ENCODE measurements around the gene ANKS1B.

Gene ANKS1B

GRCh38 chr12:99152337-99152736, 832.4 kb downstream of the ANKS1B start:
- DNase-seq: no peak

DNA sequence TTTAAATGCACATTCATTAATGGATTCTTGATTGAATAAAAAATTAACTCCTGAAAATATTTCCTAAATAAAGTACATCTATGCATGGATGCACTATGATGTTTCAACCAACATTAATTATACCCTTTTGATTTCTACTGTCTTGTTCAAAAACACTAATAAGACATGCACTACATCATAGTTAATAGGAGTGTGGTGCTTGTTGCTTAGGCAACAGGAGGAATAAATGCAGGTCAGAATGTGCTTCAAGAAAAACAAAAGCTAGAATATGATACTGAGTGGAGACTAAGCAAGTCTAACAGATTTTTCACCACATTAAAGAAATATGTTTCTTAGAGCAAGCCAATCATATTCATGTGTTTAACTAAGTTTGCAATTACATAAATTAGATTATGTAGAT, 833.0 kb downstream of the ANKS1B start:
- DNase-seq: no peak

- DNase-seq: no peak
These were observed 837.6 kb downstream of the ANKS1B start for GRCh38 chr12:99147130-99147529.

GRCh38 chr12:99146730-99147129, 838.0 kb downstream of the ANKS1B start:
- DNase-seq: no peak

DNA sequence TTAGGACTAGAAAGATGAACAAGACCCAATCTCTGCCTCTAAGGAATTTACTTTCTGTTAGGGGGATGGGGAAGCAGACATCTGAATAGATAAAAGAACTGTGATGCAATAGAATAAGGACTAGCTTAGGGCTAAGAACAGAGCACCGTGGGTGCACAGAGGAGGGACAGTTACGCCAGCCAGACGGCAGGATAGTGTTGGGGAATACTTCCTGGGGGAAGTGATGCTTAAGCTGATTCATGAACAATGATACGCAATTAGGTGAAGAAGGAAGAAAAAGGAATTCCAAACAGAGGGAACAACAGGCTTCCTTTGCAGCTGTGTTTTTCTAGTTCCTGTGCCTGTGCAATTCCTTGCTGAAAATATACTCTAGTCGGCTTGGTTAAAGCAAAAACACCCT, 838.6 kb downstream of the ANKS1B start:
- no peak for DNase-seq

- DNase-seq: no peak
These were observed 842.1 kb downstream of the ANKS1B start for GRCh38 chr12:99142651-99143050.

- no peak for DNase-seq
These were observed 844.6 kb downstream of the ANKS1B start for GRCh38 chr12:99140017-99140720.

GRCh38 chr12:99138393-99138792, 846.3 kb downstream of the ANKS1B start:
- DNase-seq: no peak

DNA sequence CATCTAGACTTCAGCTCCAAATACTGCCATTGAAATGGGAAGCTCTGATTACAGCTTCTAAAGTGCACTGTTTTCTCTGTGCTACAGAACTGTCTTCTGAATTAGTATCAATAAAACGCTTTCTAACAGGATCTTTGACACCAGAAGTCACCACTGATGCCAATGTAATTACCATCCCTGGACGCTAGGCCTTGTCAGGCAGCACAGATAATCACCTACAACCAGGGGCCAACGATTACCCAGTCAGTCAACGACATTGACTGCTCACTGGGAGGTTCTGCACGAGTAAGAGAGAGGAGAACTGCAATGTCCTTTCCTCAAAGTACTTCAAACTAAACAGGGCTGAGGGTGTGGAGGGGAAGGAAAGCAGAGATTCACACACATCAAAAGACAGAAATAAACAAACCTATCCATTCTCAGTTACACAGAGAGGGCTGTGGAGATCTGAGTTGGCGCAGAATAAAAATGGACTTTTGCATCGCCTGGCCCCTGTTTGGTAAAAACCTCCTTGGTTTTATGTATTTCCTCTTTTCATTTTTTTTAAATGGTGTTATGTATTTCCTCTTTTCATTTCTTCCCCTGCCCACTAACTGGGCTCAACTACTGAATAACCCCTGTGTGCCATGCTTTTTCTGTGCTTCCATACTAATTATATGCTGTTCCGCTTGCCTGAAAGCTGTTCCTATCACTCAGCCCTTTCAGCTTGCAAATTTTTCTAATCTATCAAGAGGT, 847.4 kb downstream of the ANKS1B start:
- DNase-seq: no peak

DNA sequence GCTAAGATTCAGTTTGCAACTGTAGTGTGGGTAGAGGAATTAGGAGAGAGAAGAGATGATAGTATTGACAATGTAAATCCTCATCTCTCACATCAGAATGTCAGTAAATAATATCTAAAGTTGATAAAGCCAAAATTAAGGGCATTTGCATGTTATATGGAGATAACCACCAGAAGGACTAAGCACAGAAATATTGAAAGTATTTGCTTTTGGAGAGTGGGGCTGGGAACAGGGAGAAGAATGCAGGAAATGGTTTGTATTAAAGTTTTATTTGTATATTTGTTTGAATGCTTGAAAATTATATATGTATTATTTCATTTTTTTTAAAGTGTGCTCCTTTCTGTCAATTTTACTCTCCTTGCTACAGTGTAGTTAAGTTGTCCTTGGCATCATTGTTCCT, 848.2 kb downstream of the ANKS1B start:
- no peak for DNase-seq

DNA sequence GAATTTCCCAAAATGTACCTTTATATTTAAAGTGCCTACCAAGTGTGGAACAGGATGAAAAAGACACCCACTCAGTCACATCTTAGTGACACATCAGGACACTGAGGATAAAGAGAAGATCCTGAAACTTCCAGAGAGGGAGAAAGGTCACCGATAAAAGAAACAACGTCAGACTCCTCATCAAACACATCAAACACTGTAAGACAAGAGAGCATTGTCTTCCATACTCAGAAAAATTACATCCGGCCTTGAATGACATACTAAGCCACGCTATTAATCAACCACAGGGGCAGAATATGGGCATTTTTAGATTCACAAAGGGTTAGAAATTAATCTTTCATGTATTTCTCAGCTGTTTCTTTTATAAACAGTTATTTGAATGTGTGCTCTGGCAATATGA, 849.4 kb downstream of the ANKS1B start:
- no peak for DNase-seq

GRCh38 chr12:99133401-99133800, 851.3 kb downstream of the ANKS1B start:
- no peak for DNase-seq

DNA sequence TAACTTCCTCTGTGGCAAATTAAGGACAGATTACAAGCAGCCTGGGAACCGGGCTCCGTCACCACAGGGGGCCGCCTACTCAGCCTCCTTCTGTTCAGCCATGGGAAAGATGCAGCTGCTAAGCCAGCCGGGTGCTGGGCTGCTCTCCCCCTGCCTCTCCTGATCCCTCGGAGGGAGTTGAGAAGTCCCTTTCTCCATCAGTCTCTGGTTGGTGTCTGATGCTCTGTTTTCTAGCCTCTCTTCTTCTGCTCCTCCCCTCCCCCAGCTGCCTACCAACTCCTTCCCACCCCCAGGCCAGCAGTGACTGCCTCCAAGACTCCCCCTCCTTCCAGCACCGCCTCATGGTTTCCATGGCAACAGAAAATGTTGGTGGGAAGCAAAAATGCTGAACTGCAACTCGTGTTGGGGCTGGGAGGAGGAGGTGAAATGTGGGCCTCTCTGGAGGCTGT, 853.0 kb downstream of the ANKS1B start:
- no peak for DNase-seq

- DNase-seq: no peak
These were observed 853.8 kb downstream of the ANKS1B start for GRCh38 chr12:99130808-99131553.

DNA sequence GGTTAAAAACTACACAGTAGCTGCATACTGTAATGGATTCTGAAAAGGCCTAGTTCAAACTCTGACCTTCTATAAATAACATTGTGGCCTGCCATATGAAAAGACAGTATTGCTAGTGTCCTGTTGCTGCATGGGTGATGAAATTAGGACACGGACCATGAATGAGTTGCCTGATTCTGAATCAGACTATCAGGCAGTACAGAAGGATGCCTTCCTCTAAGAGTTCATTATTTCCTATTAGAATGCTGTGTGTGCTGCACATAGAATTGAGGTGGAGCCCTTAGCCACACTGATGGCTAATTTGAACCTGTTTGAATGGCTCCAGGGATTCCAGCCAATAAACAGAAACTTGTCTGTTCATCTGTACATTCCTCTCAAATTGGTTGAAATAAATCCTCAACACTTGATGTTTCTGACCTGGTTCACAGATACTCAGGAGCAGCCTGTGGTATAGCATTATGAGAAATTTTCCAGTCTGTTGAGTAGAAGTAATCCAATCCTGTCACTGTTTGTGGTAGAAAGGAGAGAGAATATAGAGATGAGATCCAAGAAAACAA, 856.4 kb downstream of the ANKS1B start:
- DNase-seq: no peak

GRCh38 chr12:99122959-99123358, 861.8 kb downstream of the ANKS1B start:
- DNase-seq: no peak

GRCh38 chr12:99122496-99122895, 862.2 kb downstream of the ANKS1B start:
- DNase-seq: no peak

DNA sequence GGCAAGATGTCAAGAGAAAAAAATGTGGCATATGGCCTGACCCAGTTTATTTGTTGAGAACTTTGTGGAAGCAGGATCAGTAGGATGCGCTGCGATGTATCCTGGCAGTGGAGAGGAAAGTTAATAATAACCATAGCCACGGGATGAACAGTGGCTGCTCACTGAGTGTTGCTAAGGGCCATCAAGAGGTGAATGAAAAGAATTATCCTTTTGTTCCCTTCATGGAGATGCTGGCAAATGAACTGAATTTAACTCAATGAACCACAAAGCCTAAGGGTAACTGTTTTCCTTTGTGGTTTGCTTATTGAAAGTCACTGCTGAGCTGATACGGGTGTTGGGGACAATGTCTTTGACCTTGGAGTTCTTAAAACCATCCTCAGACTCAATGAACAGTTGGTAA, 863.2 kb downstream of the ANKS1B start:
- no peak for DNase-seq

DNA sequence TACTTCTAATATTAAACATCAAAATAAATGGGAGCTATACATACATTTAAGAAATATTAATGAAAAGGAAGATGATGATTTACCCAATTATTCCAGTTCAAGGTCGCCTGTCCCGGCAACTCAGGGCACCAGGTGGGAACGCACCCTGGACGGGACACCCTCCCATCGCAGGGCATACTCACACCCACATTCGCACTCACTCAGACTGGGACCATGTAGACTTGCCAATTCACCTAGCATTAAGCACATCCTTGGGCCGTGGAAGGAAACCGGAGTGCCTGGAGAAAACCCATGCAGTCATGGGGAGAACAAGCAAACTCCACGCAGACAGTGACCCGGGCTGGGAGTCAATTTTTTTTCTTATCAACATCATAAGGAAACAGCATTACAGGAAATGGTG, 864.8 kb downstream of the ANKS1B start:
- no peak for DNase-seq

DNA sequence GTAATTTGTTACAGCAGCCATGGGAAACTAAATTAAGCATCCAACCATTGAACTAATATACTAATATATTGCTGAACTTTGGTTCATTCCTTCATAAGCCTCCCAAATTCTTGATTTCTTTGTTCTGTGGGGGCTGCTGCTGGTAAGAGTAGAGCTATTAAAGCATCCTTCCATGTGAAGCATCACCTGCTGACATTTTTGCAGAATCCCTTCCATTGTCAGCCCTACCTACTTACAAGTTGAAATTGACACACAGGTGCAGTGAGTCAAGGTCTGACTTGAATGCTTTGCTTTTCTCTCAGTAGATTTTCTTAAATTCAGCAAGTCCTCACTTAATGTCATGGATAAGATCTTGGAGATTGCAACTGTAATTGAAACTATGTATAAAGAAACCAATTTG, 865.3 kb downstream of the ANKS1B start:
- DNase-seq: no peak

GRCh38 chr12:99111600-99111999, 873.1 kb downstream of the ANKS1B start:
- no peak for DNase-seq

DNA sequence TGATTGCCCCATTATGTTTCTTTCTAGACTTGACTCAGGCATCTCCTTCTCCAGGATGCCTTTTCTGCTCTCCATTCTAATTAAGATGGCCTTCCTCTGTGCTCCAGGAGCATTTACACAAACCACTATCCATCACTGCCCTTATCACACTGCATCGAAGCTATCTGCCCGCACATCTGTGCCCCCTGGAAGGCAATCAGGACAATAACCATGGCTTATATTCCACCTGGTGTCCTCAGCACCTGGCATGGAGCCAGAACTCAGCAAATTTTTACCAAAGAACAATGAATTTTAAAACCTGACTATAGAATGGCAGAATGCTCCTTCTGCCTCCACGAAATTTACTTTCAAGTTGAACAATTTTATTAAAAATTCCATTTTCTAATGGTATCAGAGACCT, 873.9 kb downstream of the ANKS1B start:
- DNase-seq: no peak

DNA sequence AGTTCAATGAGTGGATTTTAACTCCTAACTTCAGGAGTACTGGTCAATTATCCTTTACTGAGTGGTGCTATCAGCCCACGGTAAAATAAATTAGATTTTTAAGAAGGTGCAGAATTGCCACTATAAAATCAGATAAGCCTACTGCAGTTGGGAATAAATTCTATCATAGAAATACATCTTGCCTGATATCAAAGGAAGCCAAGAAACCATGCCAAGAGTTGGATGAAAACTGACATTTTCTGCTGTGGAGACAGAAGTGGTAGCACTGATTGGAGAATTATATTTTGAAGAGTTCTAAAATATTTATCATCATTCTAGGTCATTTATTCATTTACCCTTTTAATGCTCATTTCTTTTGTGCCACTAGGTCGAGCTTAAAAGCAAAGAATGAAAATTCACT, 874.5 kb downstream of the ANKS1B start:
- DNase-seq: no peak

- DNase-seq: no peak
These were observed 875.8 kb downstream of the ANKS1B start for GRCh38 chr12:99108924-99109323.
